T-helper 9 cell (primary cell): Measurements from ENCODE around the gene ACOT9.
"Not testable (repeated sequence)": the region's sequence is repeated elsewhere in the genome, so short reads cannot be mapped to it uniquely, and the experiment has no call there.

Experiments
- DNase-seq: peaks from one replicate; pipeline ENCODE4 v3.0.0-alpha.2; 2020

Gene ACOT9

DNA sequence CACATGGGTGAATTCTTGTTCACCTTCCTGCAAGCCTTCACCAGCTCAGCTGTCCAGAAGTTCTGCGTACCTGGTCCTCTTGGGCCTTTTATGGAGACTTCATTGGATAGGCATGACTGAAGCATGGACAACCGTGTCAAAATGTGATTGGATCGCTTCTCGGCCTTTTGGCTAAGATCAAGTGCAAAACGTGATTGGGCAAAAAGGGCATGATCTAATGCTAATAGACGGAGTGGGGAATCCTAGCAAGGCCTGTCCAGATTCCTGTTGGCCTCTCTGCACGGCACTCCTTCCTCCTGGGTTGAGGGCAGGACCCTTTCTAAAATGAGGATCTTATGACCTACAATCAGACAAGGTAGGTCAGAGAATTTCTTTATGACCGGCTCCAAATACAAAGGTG lies 50.9 kb downstream of the ACOT9 start:
- DNase-seq: no peak

DNA sequence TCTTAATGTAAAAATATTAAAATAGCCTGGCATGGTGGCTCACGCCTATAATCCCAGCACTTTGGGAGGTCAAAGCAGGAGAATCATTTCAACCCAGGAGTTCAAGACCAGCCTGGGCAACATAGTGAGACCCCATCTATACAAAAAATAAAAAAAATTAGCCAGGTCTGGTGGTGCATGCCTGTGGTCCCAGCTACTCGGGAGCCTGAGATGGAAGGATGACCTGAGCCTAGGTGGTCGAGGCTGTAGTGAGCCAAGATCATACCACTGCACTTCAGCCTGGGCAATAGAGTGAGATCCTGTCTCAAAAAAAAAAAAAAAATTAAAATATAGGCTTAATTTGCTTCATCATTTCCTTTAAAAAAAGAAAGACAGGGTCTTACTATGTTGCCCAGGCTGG lies 66.6 kb downstream of the ACOT9 start:
- not testable (repeated sequence) for DNase-seq

DNA sequence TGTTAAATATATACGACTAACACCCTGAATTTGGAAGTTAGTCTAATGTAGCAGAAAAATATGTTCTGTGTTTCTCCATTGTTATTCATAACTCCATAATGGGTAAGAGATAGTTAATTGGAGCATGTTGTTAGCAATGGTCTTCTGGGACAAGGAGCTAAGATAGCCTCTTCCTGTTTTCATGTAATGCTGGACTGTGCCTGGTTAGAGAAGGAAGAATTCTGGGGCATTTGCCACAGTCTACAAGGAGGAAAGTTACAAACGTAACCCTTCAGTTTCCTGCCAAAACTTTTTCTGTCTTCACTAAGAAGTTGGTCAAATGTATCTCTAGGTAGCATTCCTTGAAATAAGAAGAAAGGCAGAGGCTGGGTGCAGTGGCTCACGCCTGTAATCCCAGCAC lies 70.0 kb downstream of the ACOT9 start:
- no peak for DNase-seq

DNA sequence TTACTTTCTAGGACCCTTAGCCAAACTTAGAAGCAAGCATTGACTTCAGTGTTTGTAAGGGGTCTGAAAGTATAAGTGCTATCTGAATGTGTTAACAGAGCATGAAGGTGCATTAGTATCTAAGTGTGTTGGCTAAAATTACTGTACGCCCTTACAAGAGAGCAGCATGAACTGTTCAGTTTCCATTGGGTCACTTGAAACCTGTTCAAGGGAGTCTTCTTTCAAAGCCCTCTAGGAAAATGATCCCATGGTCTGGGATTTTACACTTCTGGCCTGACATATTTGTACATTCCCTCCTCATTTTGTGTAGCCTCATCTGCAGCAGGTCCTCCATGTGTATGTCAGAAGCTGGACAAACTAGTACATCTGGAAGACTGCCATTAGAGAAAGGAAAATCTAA lies 72.5 kb downstream of the ACOT9 start:
- no peak for DNase-seq

DNA sequence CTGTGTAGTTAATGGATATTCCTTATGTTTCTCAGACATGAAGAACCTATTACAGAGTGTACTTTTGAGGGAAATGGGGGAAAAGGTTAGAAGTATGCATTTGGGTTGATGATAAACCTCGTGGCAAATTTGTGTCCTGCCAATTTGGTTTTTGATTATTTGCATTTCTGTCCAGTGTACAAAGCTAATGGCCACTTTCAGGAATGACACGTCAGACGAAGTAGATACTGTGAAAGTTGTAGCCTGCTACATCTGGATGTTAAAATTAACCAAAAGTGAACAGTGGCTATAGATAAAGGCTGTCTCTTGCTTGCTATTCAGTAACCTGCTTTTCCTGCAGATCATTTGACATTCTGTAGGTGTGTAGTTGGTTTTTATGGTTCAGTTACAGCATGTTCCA lies 74.7 kb downstream of the ACOT9 start:
- no peak for DNase-seq

DNA sequence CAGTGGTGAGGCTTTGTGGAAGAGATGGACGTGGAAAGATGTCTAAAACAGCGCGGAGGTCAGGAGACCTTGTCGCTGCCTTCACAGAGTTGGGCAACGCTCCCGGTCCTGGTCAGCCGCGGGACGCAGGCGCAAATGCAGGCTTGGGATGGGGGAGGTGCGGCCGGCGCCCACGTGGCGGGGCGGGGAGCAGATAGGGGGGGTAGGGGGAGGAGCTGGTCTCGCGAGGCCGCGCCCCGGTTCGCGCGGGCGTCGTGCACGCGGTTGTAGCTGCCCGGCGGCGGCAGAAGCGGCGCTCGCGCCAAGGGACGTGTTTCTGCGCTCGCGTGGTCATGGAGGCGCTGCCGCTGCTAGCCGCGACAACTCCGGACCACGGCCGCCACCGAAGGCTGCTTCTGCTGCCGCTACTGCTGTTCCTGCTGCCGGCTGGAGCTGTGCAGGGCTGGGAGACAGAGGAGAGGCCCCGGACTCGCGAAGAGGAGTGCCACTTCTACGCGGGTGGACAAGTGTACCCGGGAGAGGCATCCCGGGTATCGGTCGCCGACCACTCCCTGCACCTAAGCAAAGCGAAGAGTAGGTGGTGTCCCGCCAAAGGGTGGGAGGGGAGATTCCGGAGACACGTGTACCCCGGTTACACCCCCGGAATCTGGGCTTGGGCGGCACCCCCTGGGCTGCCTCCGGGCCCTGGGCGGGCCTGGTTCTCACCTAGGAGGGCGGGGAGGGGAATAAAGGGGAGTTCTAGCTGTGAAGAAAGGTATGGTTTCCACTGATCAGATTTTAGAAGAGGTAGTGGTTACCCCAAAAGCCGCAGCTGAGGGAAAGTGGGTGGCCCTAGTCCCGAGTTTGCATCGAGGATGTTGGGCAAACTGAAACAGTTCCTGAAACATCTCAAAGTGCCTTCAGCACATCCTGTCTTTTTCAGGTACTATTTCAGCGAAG lies 75.6 kb downstream of the ACOT9 start, which contains the start of gene PRDX4:
Gene PRDX4, plus strand, starts transcription at position 255 of the 939 bp plus-strand sequence. Its CDS starts 78 bp downstream, at position 333.
- DNase-seq: peak; percentile 53

DNA sequence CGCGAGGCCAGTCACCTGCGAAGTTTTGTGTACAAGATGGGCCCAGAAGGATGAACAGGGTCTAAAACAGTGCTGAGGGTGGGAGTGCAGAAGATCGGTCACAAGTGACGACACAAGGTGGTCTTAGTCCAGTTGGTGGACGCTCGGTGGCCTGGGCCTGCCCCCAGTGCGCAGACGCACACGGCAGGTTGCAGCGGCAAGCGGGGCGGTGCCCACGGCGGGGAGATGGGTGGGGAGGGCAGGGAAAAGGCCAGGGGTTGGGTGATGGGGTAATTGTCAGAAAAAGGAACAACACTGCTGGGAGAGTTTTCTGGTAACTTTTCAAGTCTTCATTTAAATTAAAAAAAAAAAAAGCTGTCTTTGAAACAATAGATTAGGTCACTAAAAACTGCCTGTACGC lies 76.8 kb downstream of the ACOT9 start:
- no peak for DNase-seq

DNA sequence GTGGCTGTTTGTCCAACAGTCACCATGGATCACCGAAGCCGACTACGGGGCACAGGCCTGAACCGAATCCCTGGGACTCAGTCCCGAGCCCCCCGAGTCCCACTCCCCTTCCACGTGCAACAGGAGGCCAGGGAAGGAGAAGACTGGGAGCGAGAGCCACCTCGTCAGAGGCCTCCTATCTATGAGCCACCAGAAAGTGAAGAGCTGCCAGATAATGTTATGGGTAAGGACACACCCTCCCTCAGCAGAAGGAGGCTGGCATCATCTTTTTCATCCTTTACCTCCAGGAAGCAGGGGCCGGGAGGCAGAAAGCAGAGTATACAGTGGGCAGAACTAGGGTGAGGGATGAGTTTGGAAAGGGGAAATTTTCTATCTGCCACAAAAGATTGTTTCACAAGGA lies 78.6 kb downstream of the ACOT9 start:
- no peak for DNase-seq

DNA sequence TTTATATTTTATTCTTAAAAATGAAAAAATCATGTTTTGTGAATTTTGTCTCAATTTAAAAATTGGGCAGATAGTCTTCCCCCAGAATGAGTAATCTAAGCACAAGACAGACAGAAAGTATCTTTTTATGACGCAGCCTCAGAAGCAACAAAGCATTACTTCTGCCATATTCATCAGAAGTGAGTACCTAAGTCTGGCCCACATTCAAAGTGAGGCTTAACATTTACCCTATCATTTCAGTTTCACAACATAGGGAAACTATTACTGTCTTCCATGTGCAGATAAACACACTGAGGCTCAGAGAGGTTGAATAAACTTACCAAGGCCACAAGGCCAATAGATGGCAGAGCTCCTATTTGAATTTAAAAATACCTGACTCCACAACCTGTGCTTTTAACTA lies 80.2 kb downstream of the ACOT9 start:
- no peak for DNase-seq

DNA sequence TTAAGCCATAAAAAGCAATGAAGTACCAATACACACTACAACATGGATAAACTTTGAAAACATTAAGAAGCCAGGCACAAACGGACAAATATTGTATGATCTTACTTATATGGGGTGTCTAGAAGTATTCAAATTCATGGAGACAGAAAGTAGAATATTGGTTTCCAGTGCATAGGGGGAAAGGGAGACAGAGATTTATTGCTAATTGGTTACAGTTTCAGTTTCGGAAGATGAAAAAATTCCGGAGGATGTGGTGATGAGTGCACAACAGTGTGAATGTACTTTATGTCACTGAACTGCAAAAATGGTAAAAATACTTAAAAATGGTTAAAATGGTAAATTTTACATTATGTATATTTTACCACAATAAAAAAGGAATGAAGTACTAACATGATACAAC lies 80.9 kb downstream of the ACOT9 start:
- DNase-seq: no peak

DNA sequence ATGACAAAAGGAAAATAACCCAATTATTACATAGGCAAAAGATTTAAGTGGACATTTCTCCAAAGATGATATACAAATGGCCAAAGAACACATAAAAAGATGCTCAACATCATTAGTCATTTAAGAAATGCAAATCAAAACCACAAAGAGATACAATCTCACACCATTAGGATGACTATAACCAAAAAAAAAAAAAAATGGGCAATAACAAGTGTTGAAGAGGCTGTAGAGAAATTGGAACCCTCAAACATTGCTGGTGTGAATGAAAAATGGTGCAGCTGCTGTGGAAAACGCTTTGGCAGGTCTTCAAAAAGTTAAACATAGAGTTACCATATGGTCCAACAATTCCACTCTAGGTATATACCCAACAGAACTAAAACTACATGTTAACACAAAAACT lies 81.4 kb downstream of the ACOT9 start:
- no peak for DNase-seq

DNA sequence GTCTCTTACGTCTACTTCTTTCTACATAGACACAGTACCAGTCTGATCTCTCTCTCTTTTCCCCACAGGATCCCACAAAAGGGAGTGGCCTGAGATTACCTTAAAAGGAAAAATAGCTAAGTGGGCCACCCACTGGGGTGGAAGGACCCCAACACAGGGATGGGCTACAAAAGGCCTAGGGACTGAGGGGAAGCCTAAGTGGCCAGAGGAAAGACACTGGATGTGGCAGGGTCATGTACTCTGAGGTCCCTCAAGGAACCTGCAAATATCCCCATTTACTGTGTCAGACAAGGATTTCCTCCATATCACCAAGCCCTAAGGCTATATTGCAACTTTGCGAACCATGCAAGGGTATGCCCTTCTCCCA lies 82.3 kb downstream of the ACOT9 start:
- DNase-seq: no peak

DNA sequence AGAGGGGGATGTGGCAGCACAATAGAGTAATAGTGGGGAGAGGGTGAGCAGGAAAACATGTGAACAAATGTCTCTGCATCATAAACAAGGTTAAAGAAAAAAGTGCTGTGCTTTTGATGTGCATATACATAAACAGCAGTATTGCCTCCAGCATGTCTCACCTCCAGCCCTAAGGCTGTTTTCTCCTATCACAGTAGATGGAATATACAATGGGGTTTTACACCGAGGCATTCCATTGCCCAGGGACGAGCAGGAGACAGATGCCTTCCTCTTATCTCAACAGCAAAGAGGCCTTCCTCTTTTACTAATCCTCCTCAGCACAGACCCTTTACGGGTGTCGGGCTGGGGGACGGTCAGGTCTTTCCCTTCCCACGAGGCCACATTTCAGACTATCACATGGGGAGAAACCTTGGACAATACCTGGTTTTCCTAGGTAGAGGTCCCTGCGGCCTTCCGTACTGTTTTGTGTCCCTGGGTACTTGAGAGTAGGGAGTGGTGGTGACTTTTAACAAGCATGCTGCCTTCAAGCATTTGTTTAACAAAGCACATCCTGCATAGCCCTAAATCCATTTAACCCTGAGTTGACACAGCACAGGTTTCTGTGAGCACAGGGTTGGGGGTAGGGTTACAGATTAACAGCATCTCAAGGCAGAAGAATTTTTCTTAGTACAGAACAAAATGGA lies 82.9 kb downstream of the ACOT9 start:
- not testable (repeated sequence) for DNase-seq

DNA sequence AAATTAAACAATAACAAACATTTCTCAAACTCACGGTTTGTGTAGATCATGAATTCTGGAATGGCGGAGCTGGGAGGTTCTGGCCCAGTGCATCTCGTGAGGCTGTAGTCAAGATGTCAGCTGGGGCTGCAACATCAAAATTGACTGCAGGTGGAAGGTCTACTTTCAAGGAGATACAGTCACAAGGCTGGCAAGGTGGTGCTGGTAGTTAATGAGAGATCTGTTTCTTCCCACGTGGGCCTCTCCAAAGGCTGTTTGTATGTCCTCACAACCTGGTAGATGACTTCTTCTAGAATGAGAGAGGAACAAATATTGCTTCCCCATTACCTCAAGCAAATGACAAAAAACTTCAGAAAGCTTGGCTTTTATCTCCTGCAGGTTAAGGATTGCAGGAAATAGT lies 83.7 kb downstream of the ACOT9 start:
- no peak for DNase-seq

DNA sequence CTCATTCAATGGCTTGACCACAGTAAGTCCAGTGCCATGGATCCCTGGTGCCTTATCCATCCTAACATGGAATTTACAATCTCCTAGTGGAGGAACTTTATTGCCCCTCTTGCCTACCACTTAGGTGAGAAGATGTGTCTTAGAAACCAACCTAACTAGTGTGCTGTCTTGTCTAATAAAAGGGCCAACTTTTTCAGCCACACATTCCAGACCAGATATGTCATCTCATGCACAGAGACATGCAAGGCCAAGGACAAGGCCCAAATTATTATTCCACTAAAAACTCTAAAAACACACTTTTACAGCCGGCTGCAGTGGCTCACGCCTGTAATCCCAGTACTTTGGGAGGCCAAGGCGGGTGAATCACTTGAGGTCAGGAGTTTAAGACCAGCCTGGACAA lies 86.4 kb downstream of the ACOT9 start:
- DNase-seq: no peak

DNA sequence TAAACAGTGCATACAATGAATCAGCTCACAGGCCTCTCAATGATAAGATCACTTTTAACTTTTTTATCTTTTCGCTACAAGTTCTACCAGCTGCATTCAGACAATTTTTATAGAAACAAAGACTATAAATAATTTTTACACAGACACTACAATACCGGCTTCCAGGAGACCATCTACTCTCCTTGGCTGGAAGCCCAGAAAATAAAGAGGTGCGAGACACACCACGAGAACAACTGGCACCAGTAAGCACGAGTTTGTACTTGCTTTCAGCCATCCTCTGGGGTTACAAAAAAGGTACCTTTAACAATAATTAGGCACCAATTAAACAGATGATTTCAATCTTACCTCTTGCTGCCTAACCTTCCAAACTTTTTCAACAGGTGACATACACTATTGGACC lies 87.0 kb downstream of the ACOT9 start:
- no peak for DNase-seq
